ENCODE measurements around the gene EBF3.

EBF3 gene

GRCh38 chr10:129945064-129945463 lies 19.0 kb downstream of the EBF3 start:
- no peak for DNase-seq (ENCODE audit: low read depth)

GRCh38 chr10:129944456-129944855 lies 19.6 kb downstream of the EBF3 start:
- DNase-seq (ENCODE audit: low read depth): no peak

- DNase-seq (ENCODE audit: low read depth): no peak
Observed at GRCh38 chr10:129942936-129943715, 20.9 kb downstream of the EBF3 start.

- no peak for DNase-seq (ENCODE audit: low read depth)
Observed at GRCh38 chr10:129942391-129942790, 21.7 kb downstream of the EBF3 start.

GRCh38 chr10:129942019-129942277 lies 22.1 kb downstream of the EBF3 start:
- DNase-seq (ENCODE audit: low read depth): no peak

- no peak for DNase-seq (ENCODE audit: low read depth)
Observed at GRCh38 chr10:129941199-129942018, 22.7 kb downstream of the EBF3 start.

- DNase-seq (ENCODE audit: low read depth): no peak
Observed at GRCh38 chr10:129940617-129941198, 23.4 kb downstream of the EBF3 start.

GRCh38 chr10:129939416-129940275 lies 24.4 kb downstream of the EBF3 start:
- no peak for DNase-seq (ENCODE audit: low read depth)

GRCh38 chr10:129938460-129938859 lies 25.6 kb downstream of the EBF3 start:
- DNase-seq (ENCODE audit: low read depth): no peak

- no peak for DNase-seq (ENCODE audit: low read depth)
Observed at GRCh38 chr10:129937351-129937751, 26.7 kb downstream of the EBF3 start.

- DNase-seq (ENCODE audit: low read depth): no peak
Observed at GRCh38 chr10:129936923-129937300, 27.2 kb downstream of the EBF3 start.

- DNase-seq (ENCODE audit: low read depth): no peak
Observed at GRCh38 chr10:129936266-129936922, 27.7 kb downstream of the EBF3 start.

- no peak for DNase-seq (ENCODE audit: low read depth)
Observed at GRCh38 chr10:129935867-129936152, 28.3 kb downstream of the EBF3 start.

GRCh38 chr10:129935102-129935866 lies 28.8 kb downstream of the EBF3 start:
- DNase-seq (ENCODE audit: low read depth): no peak

- no peak for DNase-seq (ENCODE audit: low read depth)
Observed at GRCh38 chr10:129934196-129934925, 29.7 kb downstream of the EBF3 start.

GRCh38 chr10:129933456-129934092 lies 30.5 kb downstream of the EBF3 start:
- no peak for DNase-seq (ENCODE audit: low read depth)

GRCh38 chr10:129932751-129933433 lies 31.2 kb downstream of the EBF3 start:
- no peak for DNase-seq (ENCODE audit: low read depth)

GRCh38 chr10:129932182-129932581 lies 31.9 kb downstream of the EBF3 start:
- no peak for DNase-seq (ENCODE audit: low read depth)
